Renal cortical epithelial cell (primary cell): Measurements from ENCODE around the gene CALML5. TPM values are rescaled to one million over a fixed set of nuclear protein-coding genes. Genes with fewer than 3 reads are reported as not detected.
A peak's percentile ranks its signal among the peaks of the same experiment; 100 is the strongest.

Experiments
- DNase-seq: peaks from one replicate; pipeline ENCODE4 v3.0.0-alpha.2; 2011; ENCODE audit warnings: low read depth
- total RNA-seq: library from RNA; depleted of rRNA; stranded (reverse); fragments of >200 nt; gene quantifications from 2 replicates; pipeline ENCODE4 v1.2.3, GENCODE V29; 2014

CALML5 gene, protein sequence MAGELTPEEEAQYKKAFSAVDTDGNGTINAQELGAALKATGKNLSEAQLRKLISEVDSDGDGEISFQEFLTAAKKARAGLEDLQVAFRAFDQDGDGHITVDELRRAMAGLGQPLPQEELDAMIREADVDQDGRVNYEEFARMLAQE
- not detected in 2 replicates for total RNA-seq

DNA sequence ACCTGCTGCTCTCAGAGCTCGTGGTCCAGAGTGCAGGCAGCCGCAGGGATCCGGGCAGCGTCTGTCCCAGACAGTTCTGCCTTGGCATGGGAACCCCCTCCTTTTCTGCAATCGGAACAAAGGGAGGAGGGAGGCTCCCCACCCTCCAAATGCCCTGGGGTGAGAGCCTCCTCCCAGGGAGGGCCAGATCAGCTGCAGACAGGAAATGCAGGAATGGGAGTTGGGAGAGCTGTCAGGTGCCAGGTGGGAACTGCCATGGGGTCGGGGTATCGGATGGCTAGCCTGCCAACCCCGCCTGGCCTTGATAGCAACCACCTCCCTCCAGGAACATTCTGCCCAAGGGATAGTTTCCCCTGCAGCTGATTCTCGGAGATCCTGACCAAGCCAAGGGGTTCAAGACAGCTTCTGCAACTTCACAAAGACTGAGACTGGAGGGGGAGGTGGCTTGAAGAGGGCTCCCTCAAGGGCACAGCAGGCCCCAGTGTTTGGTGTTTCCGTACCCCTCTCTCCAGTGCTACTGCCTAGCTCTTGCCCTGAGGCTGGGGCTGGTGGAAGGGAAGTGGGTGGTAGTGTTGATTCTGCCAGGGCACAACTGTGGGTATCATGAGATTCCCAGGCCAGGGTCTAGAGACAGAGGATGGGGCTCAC is at the start of gene CALML5:
CALML5 (minus strand) TSS at position 78 of the 648 bp plus-strand sequence. CDS start 132 bp downstream, outside the sequence.
- no peak for DNase-seq

DNA sequence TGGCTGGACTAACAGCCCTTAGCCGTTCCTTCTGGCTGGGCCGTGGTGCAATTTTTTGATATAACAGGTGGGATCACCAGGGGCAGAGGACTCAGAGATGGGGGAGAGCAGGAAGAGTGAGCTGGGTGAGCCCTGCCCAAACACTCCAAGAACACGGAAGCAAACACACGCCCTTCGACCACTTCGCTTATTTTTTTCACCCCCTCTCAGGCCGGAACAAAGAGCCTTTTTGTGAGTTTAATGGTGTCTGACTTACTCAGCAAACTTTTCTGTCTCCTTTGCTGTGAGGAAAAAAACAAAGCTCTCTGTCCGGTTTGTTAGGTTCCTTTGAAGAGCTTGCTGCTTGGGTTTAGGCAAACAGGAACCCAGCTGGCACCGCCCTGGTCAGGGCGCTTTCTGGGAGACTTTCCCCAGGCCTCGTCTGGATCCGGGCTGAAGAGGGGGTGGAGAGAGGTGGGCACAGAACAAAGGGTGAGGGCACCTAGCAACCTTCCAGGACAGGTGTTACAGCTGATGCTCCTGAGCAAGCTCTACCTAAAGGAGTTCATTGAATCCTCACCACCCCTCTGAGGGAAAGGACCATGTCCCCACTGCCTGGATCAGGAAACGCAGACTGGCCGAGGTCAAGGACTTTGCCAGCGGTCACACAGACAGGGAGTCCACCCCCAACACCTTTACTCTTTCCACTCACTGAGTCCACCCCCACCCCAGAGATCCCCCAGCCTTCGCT is 48.7 kb upstream of the CALML5 start:
- peak; percentile 78 for DNase-seq

DNA sequence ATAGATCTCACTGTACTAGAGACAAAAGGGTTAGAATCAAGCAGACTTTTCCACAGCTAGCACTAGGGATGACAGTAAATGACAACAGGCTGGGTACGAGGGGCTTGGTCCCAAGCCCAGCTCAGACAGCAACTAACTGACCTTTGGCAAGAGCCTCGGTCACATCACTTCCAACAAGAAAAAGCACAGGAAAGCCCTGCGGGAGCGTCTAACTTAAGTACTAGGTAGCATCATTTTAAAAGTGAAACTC is 48.2 kb upstream of the CALML5 start:
- no peak for DNase-seq

DNA sequence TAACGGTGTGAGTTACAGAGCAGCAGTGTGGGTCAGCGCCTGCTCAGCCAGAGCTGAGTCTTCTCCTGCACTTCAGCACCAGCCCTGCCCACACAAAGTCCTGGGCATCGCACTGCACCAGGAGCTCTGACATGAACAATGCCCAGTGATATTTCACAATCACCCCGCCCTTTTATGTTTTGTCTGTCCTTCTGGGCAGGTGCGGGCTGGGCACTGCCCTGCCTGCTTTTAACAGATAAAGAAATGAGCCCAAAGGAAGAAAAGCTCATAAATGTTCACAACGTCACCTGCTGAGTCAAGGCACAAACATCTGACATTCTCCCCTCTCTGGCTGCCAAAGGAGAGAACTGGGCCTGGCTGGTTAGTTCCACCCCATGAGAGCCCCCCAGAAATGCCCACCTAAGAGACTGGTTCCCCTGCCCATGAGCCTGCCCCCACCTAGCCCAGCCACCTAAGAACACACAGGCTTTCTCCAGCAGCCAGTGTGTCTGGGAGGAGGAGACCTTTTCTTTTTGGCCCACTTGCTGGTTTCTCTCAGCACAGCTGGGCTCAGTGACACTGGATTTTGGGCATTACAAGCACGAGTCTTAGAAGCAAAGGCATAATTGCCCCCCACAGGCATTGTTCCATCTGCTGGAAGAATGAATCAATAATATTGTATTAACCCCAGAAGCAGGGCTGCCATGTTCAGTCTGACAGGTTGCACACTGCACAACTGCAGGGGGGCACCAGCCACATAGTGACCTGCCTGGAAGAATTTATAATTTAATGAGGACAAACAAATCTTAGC is 47.7 kb upstream of the CALML5 start:
- DNase-seq, result peak; percentile 86

DNA sequence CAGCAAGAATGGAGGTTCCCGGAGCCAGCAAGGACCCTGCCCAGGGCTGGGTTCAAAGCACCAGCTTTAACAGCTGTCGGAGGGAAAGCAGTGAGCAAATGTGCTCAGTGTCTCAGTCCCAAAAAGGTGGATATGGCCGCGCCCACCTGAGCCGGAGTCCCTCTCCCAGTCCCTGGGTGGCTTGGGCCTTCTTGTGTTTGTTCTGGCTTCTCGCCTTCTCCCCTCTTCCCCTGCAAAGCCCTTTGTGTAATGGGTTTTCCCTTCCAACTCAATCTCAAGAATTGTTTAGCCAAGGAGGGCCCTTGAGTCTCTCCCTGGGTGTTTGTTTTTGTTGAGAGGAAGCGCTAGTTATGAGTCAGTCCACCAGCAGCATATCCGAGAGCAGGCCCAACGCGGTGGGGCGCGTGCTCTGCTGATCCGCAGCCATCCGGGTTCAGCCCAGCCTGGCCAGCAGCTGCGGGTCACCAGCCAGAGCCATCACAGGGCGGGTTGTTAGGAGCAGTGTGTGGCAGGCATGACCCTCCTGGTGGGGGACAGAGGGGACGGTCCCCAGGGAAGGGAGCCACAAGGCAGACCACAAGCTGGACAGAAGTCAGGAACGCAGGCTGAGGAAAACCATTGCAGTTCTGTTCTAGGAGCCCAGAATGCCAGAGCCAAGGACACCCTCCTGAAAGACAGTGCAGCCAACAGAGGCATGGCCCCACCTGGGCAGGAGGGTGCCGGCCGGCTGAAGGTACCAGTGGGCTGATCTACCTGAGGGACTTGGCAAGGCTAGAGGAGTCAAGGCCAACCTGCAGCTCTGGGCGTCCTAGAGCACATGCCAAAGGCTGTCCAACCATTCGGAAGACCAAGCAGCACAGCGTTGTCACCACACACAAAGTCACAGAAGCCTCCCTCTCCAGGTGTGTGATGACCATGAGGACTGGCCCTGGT is 46.7 kb upstream of the CALML5 start:
- DNase-seq, result peak; percentile 81

DNA sequence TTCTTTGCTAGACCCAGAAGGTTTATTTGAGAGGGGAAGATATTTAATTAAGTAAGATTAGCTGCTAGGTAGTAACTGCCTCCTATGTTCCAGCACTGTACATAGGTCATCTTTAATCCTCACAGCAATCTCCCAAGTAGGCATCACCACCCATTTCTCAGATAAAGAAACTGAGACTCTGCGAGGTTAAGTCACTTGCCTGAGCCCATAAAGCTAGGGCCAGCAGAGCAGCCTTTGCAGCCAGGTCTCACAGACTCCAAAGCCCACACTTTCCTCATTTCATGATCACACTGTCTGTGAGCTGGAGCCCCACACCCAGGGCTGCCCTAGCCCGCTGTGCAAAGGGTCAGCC is 46.0 kb upstream of the CALML5 start:
- DNase-seq, result no peak

DNA sequence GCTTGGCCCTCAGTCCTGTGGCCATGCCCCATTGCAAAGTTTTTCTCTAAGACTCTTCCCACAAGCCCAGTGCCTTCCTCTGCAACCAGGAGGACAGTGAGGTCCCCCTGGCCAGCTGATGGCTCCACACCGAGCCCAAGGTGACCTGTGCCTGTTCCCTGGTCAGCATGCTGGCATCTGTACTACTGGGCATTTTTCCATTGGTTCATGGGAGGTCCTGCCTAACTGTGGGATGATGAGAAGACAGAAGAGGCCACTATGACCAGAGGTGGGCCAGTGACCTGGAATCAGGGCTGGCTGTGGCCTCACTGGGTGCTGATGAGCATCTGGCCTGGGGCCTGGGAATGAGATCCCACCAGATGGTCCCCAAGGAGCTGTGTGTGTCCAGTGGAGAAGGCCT is 45.6 kb upstream of the CALML5 start:
- no peak for DNase-seq

DNA sequence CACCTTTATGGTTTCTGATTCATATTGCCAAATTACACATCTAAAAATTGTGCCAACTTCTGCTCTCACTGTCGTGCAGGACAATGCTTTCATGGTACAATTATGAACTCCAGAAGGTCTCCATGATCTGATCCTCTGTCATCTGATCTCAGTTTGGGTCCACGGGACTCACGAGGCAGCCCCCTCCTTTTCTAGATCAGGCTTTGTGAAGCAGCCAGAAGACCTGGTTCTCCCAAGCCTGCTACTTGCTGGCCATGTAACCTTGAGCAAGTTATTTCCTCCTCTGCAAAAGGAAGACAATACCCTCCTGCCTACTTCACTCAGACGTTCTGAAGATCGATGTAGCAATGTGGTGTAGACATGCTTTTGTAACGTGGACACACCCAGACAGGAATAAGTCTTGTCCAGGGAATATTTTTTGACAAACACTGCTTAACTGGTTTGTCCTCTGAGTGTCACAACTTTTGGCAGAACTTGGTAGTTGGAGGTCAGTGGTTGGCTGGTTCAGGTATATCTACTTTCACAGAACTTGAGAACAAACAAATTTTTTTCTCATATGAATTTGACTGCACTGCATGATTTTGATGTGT is 44.9 kb upstream of the CALML5 start:
- DNase-seq, result no peak

DNA sequence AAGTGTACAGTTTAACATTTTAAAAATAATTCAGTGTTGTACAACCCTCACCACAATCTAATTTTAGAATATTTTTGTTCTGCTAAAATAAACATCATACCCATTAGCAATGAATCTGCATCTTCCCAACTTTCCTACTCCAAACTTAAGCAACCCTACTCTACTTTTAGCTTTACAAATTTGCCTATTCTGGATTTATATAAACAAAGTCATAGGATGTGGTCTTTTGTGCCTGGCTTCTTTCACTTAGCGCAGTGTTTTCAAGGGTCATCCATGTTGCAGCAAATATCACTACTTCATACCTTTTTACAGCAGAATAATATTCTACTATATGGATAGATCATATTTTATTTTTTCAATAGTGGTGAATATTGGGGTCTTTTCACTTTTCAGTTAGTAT is 44.3 kb upstream of the CALML5 start:
- DNase-seq, result no peak

DNA sequence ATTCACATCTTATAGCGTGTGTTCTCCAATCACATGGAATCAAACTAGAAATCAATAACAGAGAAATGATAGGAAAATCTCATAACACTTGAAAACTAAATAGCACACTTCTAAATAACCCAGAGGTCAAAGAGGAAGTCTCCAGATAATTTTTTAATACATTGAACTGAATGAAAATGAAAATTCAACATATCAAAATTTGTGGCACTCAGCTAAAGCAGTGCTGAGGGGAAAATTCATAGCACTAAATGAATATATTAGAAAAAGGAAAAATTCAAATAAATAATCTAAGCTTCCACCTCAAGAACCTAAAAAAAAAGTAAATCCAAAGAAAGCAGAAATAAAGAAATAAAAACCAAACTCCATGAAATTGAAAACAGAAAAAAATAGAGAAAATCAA is 42.7 kb upstream of the CALML5 start:
- DNase-seq, result no peak

DNA sequence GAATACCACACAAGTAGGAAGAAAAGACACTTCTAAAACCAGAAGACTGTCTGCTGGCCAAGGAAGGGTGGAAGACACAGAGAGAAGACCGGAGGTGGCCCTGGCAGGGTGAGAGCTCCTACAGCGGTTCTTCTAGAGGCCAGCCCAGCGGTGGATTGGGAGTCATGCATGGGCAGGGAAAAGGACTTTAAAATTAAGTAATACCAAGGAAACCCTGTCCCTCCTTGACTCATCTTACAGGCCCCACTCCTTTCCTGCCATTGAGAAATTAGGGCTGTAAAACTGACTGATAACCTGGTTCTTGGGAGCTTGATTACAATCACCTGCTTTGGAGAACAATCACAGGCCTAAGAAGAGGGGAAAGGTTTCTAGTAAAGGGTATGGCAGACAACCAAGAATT is 41.5 kb upstream of the CALML5 start:
- no peak for DNase-seq

DNA sequence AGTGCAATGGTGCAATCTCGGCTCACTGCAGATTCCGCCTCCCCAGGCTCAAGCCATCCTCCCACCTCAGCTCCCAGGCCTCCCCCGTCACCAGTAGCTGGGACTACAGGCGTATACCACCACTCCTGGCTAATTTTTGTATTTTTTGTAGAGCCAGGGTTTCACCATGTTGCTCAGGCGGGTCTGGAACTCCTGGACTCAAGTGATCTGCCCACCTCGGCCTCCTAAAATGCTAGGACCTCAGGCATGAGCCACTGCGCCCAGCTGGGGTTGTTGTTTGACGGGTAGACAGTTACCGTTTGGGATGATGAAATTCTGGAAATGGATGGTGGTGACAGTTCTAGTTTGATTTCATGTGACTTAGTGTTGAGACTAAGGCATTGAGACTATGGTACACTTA is 40.7 kb upstream of the CALML5 start:
- DNase-seq, result no peak

DNA sequence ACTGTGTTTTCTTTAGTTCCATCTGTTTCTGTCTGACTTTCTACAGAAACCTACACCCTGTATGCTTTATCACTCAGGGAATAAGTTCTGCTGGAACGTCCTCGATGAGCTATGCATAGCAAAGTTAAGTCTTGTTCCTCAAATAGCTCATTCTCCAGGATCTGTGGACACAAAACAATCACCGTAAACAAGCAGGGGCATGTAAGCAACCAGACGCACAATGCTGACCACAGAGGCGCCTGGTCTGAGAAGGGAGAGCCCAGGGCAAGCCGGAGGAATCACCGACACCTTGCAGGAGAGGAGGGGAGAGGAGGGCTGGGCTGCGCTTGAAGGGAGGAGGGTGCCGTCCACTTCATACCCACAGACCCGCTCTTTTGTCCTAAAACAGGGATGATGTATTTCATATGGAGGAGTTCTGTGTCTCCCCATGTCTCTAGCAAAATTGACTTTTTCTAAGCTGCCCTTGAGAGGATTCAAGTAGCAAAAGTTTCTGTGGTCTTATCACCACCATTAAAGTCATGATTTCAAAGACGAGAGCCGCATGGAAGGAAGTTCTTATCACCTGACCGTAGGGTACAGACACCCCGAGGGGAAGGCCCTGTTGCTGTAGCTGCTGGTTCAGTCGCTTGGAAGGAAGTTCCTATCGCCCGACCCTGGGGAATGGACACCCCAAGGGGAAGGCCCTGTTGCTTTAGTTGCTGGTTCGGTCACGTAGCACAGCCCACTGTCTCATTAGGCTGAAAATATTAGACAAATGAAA is 39.7 kb upstream of the CALML5 start:
- DNase-seq, result no peak

DNA sequence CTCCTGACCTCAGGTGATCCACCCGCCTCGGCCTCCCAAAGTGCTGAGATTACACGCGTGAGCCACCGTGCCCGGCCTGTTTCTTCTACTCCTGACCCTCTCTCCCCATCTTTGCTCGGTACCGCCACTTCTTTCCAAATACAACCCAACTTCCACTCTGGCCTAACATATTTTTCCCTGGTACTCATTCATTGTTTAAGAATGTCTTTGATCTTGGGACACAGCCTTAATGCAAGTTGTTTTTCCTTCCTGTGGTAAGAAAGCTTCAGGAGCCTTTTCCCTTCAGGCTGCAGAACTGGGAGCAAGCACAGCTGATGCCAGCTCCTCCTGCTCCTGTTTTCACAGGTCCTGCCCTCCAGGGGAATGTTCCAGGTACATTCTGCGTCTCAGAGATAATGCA is 39.1 kb upstream of the CALML5 start:
- DNase-seq, result peak; percentile 89

DNA sequence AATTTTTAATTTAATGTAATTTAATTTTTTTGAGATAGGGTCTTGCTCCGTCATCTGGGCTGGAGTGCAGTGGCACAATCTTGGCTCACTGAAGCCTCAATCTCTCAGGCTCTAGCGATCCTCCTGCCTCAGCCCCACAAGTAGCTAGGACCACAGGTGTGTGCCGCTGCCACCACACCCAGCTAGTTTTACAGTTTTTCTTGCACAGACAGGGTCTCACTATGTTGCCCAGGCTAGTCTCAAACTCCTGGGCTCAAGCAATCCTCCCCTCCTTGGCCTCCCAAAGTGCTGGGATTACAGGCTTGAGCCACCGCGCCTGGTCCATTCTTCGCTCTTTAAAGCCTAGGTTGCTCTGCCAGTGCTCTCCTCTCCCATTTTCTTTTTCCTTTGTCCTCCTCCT is 38.3 kb upstream of the CALML5 start:
- no peak for DNase-seq

DNA sequence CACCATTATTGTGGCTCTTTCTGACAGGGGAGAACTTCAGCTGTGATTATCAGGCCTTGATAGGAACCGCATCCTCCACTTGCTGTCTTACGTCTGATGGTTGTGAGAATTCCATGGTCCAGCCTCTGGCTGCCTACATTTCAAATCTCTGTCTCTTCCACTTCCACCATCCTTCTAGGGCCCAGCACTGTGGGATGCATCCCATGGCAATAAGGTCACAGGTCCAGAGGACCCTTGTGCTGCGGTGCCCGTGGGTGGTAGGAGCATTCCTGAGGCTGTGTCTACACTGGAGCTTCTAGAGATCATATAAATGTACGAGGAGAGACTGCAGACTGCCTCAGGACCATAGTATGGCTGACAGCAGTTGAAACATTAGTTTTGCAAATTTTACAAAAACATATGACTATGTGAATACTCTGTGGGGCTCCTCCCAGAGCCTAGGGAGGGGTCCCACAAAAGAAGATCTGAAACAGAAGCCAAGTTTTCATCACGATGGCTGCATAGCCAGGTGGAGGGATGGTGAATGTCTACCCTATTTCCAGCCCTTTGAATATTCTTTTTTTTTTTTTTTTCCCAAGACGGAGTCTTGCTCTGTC is 37.2 kb upstream of the CALML5 start:
- DNase-seq, result no peak

DNA sequence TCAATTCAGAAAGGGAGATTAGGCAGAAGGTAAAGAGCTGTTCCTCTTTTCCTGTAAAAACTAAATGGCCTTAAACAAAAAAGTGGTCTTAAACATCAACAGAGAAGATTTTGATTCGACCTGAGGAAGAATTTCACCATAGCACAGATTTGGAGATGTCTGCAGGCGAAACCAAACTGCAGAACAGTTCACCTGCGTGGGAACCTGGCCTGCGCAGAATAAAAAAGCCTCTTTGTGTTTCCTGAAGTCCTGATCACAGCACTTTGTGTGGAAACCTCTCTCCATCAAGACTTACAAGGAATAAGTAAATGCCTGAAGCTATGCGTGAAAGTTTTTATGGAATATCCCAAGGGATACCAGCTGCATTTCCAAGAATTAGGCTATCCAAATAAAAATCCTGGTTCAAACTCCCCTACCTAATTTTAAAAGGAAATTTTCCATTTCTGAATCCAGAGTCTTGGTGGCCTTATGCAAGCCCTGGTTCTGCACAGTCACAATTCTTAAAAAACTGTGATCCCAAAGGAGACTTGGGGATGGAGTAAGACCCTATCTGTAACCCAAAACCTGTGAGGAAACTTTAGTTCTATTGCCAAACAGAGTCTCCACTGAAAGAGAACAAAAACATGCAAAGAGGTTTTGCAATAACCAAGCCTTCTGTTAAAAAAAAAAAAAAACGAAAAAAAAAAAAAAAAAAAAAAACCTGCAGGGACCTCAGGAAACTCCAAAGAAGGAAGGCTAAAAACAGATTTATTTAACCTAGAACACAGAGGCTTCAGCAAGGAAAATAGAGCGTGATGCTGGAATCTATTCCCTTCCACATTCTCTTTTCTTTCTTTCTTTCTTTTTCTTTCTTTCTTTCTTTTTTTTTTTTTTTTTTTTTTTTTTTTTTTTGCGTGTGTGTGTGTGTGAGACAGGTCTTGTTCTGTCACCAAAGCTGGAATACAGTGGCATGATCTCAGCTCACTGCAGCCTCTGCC is 35.8 kb upstream of the CALML5 start:
- peak; percentile 75 for DNase-seq

DNA sequence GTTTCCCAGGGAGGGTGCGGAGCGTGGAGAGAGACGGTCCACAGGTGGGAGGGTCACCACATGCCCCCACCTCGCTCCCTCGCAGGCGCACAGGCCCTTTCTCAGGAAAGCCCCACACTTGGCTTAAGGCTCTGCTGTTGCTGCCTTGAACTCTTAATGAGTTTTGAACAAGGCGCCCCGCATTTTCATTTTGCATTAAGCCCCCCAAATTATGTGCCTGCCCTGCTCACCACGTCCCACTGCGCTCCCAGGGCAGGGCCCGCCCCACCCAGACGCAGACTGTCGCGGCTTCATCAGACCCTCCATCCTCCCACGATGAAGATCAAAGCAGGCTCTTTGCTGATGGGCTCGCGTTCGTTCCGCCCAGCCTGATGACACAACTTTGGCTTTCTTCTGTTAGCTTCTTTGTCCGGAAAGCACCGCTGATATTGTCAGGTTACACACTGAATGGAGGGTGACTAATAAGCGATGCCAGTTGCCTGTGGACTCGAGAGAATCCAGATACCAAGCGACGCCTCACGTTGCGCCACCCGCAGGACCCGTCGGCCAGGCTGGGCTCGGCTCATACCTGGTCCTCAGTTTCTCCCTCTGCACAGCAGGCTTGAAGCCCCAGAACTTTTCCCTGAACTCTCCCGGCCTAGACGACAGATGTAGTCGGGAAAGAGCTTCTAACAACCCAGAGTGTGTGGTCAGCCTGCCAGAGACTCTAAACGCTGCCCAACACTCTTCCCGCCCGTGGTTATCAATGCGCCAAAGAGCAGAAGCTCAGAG is 34.9 kb upstream of the CALML5 start:
- no peak for DNase-seq
